Esophagus muscularis mucosa (tissue), 4 donors: ENCODE measurements around the gene FAM124B.

ENCODE experiments used
- CTCF ChIP-seq, 3 experiments: fragments of 200-600 bp in 2 of 3; fragments of 450-650 bp in 1 of 3; sonication (generic) in 2 of 3; IDR thresholded peaks; one replicate each; pipeline ENCODE4 v1.5.1; 2017 to 2019; ENCODE audit warnings: antibody characterized with exemption in 3 of 3, mild to moderate bottlenecking in 2 of 3, moderate library complexity in 1 of 3
- EP300 ChIP-seq: sonication (generic); formaldehyde crosslinking; IDR thresholded peaks from one replicate; pipeline ENCODE4 v1.6.1; 2017; ENCODE audit warnings: antibody characterized with exemption
- POLR2A ChIP-seq: fragments of 450-650 bp; IDR thresholded peaks from one replicate; pipeline ENCODE4 v1.6.1; 2017; ENCODE audit warnings: antibody characterized with exemption, moderate library complexity, mild to moderate bottlenecking, low read depth
- POLR2AphosphoS5 ChIP-seq, 2 donors: sonication (generic); formaldehyde crosslinking; IDR thresholded peaks; one replicate each; pipeline ENCODE4 v1.6.1; 2017; ENCODE audit warnings: antibody characterized with exemption in 2 of 2

GRCh38 chr2:224377751-224378700 is 23.9 kb downstream of the FAM124B start:
- TF ChIP-seq POLR2AphosphoS5 (IDR thresholded peaks at IDR 0.05) (no peak), CTCF (IDR thresholded peaks at IDR 0.05) (no peak), POLR2A (no peak), EP300 (no peak)
